KOPT-K1 (cell line): ENCODE results near the gene PLOD1.
"Not testable (repeated sequence)": the region's sequence is repeated elsewhere in the genome, so short reads cannot be mapped to it uniquely, and the experiment has no call there.

Source experiments
- H3K27ac ChIP-seq: fragments of 200-600 bp; sonication (generic); 2 replicates; pipeline ENCODE4 v1.5.1; 2016; ENCODE audit warnings: antibody characterized with exemption, mild to moderate bottlenecking, low read depth, low read length; ENCODE audit not compliant: poor library complexity, severe bottlenecking
- H3K36me3 ChIP-seq: fragments of 200-600 bp; sonication (generic); 2 replicates; pipeline ENCODE4 v1.5.1; 2017; ENCODE audit warnings: antibody characterized with exemption, mild to moderate bottlenecking, low read length, moderate library complexity; ENCODE audit not compliant: insufficient read depth
- H3K9me3 ChIP-seq: fragments of 200-600 bp; sonication (generic); 2 replicates; pipeline ENCODE4 v1.5.1; 2017; ENCODE audit warnings: antibody characterized with exemption, low read length, mild to moderate bottlenecking; ENCODE audit not compliant: insufficient read depth, poor library complexity, severe bottlenecking

PLOD1 gene

DNA sequence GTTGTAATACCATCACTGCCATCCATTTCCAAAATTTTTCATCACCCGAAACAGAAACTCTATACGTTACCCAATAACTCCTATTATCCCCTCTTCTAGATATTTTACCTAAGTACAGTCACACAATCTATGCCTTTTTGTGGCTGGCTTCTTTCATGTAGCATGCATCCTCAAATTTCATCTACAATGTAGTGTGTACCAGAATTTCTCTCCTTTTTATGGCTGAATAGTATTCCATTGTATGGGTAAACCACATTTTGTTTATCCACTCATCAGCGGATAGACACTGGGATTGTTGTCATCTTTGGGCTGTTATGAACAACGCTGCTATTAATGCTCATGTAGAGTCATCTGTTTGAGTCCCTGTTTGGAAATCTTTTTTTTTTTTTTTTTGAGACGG is 29.5 kb upstream of the PLOD1 start:
- Histone ChIP-seq H3K9me3 (no peaks in the 10 kb centered on the region), H3K36me3 (no peaks in the 10 kb centered on the region), H3K27ac (no peak overlapping the region)

DNA sequence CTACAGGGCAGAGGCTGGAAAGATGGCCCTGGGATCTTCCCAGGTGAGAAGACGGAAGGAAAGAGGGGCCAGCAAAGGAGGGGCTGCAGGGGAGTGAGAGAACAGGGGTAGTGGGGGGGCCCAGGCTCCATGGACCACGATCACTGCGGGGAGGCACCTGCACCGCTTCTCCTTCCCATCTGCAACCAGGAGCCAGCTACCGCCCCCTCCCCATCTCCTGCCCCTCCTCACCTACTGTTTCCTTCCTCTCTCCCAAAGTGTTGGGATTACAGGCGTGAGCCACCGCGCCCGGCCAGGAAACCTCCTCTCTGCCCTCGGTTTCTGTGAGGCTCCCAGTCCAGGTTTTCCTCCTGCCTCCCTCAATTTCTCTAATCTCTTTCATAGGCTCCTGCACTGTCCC is 27.6 kb upstream of the PLOD1 start:
- Histone ChIP-seq H3K27ac (no peak overlapping the region), H3K36me3 (no peaks in the 10 kb centered on the region), H3K9me3 (no peaks in the 10 kb centered on the region)

DNA sequence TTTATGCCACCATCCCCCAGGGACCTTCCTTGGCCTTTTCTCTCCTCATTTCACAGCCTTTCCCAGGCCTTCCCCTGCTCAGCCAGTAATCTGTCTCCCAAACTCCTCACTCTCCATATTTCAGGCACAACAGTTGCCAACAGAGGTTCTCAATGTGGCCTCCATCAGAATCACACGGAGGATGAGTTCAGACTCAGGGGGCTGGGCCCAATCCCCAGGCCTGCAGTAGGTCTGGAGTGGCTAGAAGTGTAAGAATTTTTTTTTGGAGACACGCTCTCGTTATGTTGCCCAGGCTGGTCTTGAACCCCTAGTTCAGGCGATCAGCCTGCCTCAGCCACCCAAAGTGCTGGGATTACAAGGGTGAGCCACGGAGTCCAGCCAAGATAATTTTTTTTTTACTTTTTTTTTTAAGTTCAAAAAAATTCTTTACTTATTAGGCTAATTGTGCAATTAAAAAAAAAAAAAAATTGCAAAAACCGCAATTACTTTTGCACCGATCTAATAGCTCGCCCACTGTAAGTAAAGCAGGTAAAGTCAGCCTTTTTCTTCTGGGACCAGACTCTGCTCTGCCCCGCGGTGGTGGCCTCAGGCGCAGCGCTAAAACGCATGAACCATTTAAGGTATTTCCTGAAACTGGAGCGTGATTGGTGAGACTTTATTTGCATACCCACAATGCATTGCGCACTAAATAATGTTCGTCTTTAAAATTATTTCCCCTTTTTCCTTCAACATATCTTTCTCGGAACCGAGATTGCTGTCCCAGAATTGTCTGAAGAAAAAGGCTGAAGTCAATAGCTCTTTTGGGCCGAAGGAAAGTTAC is 27.0 kb upstream of the PLOD1 start:
- H3K36me3 ChIP-seq = no peaks in the 10 kb centered on the region
- H3K27ac ChIP-seq = peak overlapping the region; percentile 91
- H3K9me3 ChIP-seq = no peaks in the 10 kb centered on the region

DNA sequence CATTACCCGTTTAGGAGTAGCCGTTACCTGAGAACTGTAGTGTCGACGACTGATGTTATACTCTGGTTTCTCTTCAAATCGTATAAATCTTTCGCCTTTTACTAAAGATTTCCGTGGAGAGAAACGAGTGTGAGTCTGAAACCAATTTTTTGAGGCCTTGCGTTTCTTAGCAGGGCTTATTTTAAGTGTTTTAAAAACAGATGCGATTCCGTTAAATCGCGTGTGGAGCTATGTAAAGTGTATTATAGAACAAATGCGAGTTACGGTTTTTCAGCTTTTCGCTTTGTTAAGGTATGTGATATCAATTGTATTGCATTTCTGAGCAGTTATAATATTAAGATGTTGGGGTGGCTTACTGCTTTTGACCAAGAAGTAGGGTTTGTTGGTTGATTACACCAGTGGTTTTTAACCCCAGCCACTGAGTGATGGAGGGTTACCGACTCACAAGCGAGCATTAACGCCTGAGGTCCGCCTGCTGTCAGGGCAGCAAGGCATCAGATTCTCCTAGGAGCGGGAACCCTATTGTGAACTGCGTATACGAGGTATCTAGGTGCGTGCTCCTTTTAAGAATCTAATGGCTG is 26.3 kb upstream of the PLOD1 start:
- H3K9me3 ChIP-seq = no peaks in the 10 kb centered on the region
- peak overlapping the region; percentile 91 for H3K27ac ChIP-seq
- H3K36me3 ChIP-seq = no peaks in the 10 kb centered on the region

DNA sequence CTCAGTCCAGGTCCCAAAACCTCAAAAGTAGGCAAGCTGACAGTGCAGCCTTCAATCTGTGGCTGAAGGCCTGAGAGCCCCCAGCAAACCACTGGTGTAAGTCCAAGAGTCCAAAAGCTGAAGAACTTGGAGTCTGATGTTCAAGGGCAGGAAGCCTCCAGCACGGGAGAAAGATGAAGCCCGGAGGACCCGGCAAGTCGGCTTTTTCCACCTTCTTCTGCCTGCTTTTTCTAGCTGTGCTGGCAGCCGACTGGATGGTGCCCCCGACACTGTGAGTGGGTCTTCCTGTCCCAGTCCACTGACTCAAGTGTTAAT is 23.6 kb upstream of the PLOD1 start:
- H3K27ac ChIP-seq, H3K9me3 ChIP-seq, H3K36me3 ChIP-seq: not testable (repeated sequence)

DNA sequence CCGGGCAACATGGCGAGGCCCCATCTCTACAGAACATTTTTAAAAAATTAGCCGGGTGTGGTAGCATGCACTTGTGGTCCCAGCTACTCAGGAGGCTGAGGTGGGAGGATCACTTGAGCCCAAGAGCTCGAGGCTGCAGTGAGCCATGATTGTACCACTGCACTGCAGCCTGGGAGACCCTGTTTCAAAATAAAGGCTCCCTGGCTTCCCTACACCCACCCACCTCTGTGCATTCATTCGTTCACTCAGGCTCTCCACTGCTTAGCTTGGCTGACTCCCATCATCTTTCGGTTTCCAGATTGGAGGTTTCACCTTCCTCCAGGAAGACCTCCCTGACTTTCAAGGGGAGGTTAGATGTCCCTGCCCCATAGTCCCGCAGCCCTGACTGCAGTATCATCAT is 22.5 kb upstream of the PLOD1 start:
- H3K36me3 ChIP-seq = peaks cover 7% of the 10 kb centered on the region; the same call in 1 of the 2 replicates
- H3K27ac ChIP-seq = no peak overlapping the region
- no peaks in the 10 kb centered on the region for H3K9me3 ChIP-seq

DNA sequence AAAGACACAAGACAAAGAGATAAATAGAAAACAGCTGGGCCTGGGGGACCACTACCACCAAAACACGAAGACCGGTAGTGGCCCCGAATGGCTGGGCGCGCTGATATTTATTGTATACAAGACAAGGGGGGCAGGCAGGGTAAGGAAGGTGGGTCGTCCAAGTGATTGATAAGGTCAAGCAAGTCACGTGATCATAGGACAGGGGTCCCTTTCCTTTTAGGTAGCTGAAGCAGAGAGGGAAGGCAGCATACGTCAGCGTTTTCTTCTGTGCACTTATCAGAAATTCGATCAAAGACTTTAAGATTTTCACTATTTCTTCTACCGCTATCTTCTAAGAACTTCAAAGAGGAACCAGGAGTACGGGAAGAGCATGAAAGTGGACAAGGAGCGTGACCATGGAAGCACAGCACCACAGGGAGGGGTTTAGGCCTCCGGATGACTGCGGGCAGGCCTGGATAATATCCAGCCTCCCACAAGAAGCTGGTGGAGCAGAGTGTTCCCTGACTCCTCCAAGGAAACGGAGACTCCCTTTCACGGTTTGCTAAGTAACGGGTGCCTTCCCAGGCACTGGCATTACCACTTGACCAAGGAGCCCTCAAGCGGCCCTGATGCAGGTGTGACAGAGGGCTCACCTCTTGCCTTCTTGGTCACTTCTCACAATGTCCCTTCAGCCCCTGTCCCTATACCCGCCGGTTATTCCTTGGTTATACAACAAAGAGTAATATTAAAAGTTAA is 21.9 kb upstream of the PLOD1 start:
- not testable (repeated sequence) for H3K27ac ChIP-seq, H3K9me3 ChIP-seq, H3K36me3 ChIP-seq

DNA sequence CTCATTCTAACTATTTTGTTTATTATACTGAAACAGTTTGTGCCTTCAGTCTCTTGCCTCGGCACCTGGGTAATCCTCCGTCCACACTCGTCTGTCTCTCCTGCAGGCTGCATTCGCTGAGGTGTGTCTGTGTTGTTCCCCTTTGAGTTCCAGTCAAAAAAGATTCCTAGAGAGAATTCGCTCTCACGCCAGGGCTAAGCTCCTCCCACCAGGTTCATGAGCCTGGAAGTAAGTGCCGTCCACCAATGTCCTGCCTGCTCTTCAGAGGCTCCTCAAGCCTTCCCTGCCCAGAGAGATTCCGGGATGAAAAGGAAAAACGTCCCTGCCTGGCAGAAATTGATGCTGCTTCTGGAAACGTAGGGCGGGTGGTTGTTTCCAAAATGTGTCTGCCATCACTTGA is 21.2 kb upstream of the PLOD1 start:
- Histone ChIP-seq H3K27ac (no peak overlapping the region), H3K36me3 (peaks cover 16% of the 10 kb centered on the region), H3K9me3 (no peaks in the 10 kb centered on the region)

DNA sequence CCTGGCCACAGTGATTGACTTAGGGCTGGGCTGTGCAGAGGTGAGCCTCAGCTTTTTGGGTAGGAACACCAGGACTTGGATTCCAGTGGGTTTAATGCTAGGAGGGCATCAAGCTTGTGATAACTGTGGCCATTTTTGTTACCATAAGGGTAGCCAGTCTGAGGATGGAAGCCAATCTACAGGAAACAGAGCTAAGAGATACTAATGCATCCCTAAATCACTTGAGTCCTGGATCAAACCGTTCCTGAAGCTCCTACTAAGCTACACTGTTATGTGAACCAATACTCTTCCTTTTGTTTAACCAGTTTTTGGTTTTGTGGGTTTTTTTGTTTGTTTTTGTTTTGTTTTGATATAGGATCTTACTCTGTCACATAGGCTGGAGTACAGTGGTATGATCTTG is 20.5 kb upstream of the PLOD1 start:
- no peak overlapping the region for H3K27ac ChIP-seq
- H3K36me3 ChIP-seq = peaks cover 23% of the 10 kb centered on the region
- H3K9me3 ChIP-seq = no peaks in the 10 kb centered on the region

DNA sequence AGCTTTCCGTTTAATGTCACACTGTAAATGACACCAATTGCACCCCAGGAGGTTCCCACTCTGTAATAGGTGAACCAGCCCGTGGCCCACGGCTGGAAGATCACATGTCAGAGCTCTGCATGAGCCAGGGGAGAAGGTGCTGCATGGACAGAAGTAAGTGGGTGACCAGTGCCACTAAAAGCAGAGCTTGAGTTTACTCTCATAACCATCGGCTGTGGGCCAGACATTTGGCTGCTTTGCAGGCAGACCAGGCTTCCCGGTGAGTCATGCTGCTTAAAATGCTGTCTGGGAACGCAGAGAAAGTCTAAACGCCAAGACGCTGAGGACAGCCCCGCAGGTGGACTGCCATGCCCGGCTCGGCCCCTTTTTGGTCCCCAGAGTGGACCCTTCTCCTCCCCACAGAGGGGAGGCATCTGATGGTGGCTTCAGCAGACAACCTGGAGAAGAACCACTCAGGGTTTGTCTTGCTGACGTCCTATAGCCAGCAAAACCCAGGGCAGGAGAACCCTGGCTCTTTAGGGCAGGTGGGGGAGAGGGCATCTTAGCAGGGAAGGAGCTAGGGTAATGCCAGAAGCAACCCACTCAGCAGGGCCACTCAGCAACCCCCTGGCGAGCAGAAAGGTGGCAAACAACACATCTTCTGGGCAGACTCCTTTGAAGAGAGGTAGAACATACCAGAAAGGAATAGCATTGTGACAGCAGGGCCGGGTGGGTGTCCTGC is 15.6 kb upstream of the PLOD1 start:
- peaks cover 70% of the 10 kb centered on the region for H3K36me3 ChIP-seq
- H3K27ac ChIP-seq = no peak overlapping the region
- no peaks in the 10 kb centered on the region for H3K9me3 ChIP-seq

DNA sequence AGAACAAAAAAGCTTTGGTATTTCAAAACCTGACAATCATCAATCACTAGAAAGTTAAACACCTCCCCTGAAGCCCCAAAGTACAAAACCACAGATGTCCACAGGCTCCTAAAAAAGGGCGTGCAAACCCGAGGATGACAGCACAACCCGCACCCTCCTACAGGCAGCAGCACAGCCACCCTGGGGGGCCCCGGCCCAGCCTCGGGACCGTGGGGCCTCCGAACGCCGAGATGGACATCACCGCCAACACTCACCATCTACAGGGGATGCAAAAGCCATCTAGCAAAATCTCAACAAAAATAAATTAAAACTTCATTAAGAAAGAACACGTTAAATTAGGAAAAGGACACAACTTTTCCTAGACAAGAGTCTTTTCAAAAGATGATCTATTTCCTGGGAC is 14.9 kb upstream of the PLOD1 start:
- Histone ChIP-seq H3K36me3 (peaks cover 77% of the 10 kb centered on the region), H3K9me3 (no peaks in the 10 kb centered on the region), H3K27ac (no peak overlapping the region)

DNA sequence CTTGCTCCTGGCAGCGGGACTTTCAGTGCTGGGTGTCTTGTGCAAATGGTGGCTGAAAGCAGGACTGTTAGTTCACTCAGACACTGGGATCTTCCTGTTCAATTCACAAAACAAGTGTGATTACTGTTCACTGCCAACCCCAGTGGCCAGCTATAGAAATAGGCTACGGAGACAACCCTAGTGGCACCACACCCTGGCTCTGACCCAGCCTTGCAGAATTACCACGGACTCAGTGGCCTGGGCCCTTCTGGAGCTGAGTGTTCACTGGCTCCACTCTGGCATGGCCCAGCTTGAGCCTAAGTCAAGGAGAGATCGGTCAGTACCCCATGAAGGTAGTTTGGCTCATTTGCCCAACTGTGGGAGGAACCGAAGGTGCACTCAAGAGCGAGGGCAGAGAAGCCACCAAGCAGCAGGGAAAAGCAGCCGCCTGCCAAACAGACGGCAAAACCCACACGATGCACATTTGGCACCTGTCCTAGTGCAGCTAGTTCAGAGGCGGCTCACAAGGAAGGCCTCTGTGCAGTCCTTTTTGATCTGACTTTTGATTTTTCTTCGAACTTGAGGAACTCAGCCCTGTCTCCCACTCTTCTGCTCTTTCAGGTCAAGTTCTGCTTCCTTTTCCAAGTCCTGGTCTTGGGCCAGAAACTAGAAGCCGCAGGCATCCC is 14.1 kb upstream of the PLOD1 start:
- H3K36me3 ChIP-seq = peaks cover 78% of the 10 kb centered on the region

DNA sequence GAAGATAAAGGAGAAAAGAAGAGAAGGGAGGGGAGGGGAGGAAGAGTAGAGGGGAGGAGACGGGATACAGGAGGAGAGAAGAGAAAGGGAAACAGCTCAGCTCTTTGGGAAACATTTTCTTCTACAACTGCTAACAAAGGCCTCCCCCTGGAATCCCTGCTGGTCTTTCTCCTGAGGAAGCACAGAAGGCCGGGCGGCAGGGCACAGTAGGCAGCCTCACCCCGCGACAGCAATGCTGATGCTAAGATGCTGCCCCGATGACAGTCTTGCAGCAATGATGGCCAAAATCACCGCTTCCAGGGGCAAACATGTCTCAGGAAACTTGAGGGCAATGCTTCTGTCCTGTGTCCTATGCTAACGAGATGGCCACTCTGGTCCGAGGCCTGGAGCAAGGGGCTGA is 13.5 kb upstream of the PLOD1 start:
- peaks cover 78% of the 10 kb centered on the region for H3K36me3 ChIP-seq
- H3K27ac ChIP-seq = no peak overlapping the region
- no peaks in the 10 kb centered on the region for H3K9me3 ChIP-seq

More for the DNA sequence above, 14.1 kb upstream of the PLOD1 start:
- Histone ChIP-seq H3K9me3 (no peaks in the 10 kb centered on the region), H3K27ac (no peak overlapping the region)

DNA sequence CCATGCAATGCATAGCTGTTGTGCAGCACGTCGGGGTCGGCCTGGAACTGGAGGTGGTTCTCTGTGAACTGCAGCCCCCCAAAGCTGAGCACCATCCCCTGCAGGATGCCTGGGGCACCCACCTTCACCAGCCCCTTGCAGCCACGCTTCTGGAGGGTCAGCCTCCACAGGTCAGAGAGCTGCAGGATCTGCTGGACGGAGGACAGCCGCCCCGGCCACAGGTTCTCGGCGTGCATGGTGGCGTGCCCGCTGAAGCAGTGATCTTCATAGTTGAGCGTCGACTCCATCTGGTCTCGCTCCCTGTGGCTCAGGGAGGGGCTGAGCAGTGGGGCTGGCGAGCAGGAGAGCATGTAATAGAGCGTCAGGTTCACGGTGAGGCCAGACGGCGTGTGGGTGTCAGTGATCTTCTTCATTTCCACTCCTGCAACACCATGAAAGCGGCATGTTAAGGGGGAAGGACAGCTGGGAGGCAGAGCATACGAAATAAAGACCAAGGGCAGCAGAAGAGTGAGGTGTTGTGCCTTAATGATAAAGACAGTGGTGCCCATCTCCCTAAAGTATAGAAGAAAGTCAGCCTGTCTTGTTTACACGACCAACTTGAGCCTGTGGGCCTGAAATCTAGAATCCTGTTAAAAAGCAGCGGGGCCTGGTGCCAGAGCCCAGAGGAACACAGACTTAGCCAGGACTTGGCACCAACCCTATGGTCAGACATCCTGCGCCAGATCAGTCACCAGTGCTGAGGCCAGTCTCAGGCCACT is 11.3 kb upstream of the PLOD1 start:
- Histone ChIP-seq H3K27ac (no peak overlapping the region), H3K36me3 (peaks cover 63% of the 10 kb centered on the region), H3K9me3 (no peaks in the 10 kb centered on the region)
